Ovary (tissue), 9 donors: Measurements from ENCODE around the gene ANGEL1. TPM values are rescaled to one million over a fixed set of nuclear protein-coding genes. Genes with fewer than 3 reads are reported as not detected.
A peak's percentile ranks its signal among the peaks of the same experiment; 100 is the strongest.

Source experiments
- DNase-seq, 5 donors: peaks; one replicate each; pipeline ENCODE4 v3.0.0-alpha.2; 2019 to 2020
- H3K27ac ChIP-seq, 2 donors: fragments of 200-600 bp; one replicate each; pipeline versions ENCODE4 v1.5.1 to v1.8.0; 2019 to 2022
- H3K27me3 ChIP-seq: fragments of 200-600 bp; one replicate; pipeline ENCODE4 v1.8.0; 2022
- H3K36me3 ChIP-seq: fragments of 200-600 bp; sonication (generic); one replicate; pipeline ENCODE4 v1.5.1; 2019
- H3K4me1 ChIP-seq: one replicate; pipeline ENCODE4 v1.8.1; 2013; ENCODE audit warnings: mild to moderate bottlenecking, moderate library complexity; ENCODE audit not compliant: insufficient read depth
- H3K4me3 ChIP-seq: fragments of 200-600 bp; sonication (generic); one replicate; pipeline ENCODE4 v1.5.1; 2017
- H3K9me3 ChIP-seq, 2 donors: fragments of 200-600 bp in 1 of 2; sonication (generic) in 1 of 2; one replicate each; pipeline versions ENCODE4 v1.5.1 to v1.8.1; 2013 to 2019; ENCODE audit warnings: mild to moderate bottlenecking in 1 of 2, moderate library complexity in 1 of 2
- CTCF ChIP-seq, 3 donors: fragments of 450-650 bp in 2 of 3; fragments of 200-600 bp in 1 of 3; IDR thresholded peaks; one replicate each; pipeline versions ENCODE4 v1.5.1 to v1.8.0; 2016 to 2022; ENCODE audit warnings: antibody characterized with exemption in 3 of 3, mild to moderate bottlenecking in 1 of 3
- EP300 ChIP-seq: sonication (generic); formaldehyde crosslinking; IDR thresholded peaks from one replicate; pipeline ENCODE4 v1.6.1; 2017; ENCODE audit warnings: antibody characterized with exemption
- POLR2A ChIP-seq: fragments of 450-650 bp; IDR thresholded peaks from one replicate; pipeline ENCODE4 v1.6.1; 2017; ENCODE audit warnings: antibody characterized with exemption, mild to moderate bottlenecking, moderate library complexity
- WGBS, 3 donors: extraction: QIAGEN DNeasy Blood & Tissue Kit in 1 of 3; methylation state at CpG; one replicate each; pipeline versions ENCODE4 v1.1.5 to v1.1.7; 2013 to 2017; 5-methylcytosine and 5-hydroxymethylcytosine counted together
- intact Hi-C, 4 donors: fragments of 100-400 bp; cut with DNase I; formaldehyde crosslinking; loops; one replicate each; pipeline versions ENCODE4 v1.11.0 to v1.15.1; 2022 to 2023
- polyA plus RNA-seq, 2 donors: library from polyadenylated mRNA; stranded (reverse); fragments of 200-250 nt in 1 of 2; fragments of 350-450 nt in 1 of 2; fragmentation: Illumina TruSeq in 1 of 2; extraction: RNeasy Lipid Tissue Mini Kit (QIAGEN cat#74804) in 1 of 2; gene quantifications; one replicate each; pipeline ENCODE4 v1.2.3, GENCODE V29; 2013 to 2014
- total RNA-seq, 7 donors: library from RNA; depleted of rRNA in 2 of 7; stranded (reverse); fragments of >200 nt in 2 of 7; fragmentation: NEBNext Ultra II Directional in 3 of 7; extraction: Animal tissue kit (Norgen Biotek cat#: 25700) in 3 of 7; gene quantifications; one replicate each; pipeline versions ENCODE4 v1.1.0 to v1.2.4, GENCODE V29; 2016 to 2023
- donor health status: DM: no; HTN: no; CAD: no; lungs with moderate emphysema.
- donor health status: DM: no; HTN: no; CAD: no.
- donor health status: Bipolar disorder and iron deficiency.
- donor health status: DM: yes; HTN: yes; CAD: no.
- donor health status: DM: no; HTN: no; CAD: no.
- donor health status: DM: yes; HTN: yes; CAD: no.

ANGEL1 gene
- total and polyA plus RNA-seq, 9 donors, result 13.8 to 26.0 (median 19.4) TPM

GRCh38 chr14:76776428-76777251 is 36.0 kb downstream of the ANGEL1 start:
- H3K27ac ChIP-seq, result no peak overlapping the region
- intact Hi-C loops, result no loop called here
- H3K27me3 ChIP-seq, result no peaks in the 10 kb centered on the region
- no peak for TF ChIP-seq EP300
- no peak for TF ChIP-seq CTCF (IDR thresholded peaks at IDR 0.05)
- no peak for TF ChIP-seq POLR2A
- 83 to 88% (median 85%) methylated on average over 10 of the region's 10 CpGs for WGBS, 3 donors
- DNase-seq, result no peak
- peaks cover 17% of the 10 kb centered on the region for H3K4me1 ChIP-seq
- H3K36me3 ChIP-seq, result no peaks in the 10 kb centered on the region
- no peak overlapping the region for H3K4me3 ChIP-seq
- no peaks in the 10 kb centered on the region for H3K9me3 ChIP-seq

GRCh38 chr14:76775695-76776427 is 36.8 kb downstream of the ANGEL1 start:
- DNase-seq, result peak in 2 of 5 donors; percentile 34 to 42
- H3K27me3 ChIP-seq, result no peaks in the 10 kb centered on the region
- TF ChIP-seq CTCF (IDR thresholded peaks at IDR 0.05), result no peak
- no peak for TF ChIP-seq POLR2A
- TF ChIP-seq EP300, result no peak
- peaks cover 14% of the 10 kb centered on the region for H3K4me1 ChIP-seq
- WGBS, 3 donors, result 94 to 95% (median 95%) methylated on average over 48 to 54 of the region's 54 CpGs
- H3K36me3 ChIP-seq, result no peaks in the 10 kb centered on the region
- intact Hi-C loops, result no loop called here
- H3K9me3 ChIP-seq, result no peaks in the 10 kb centered on the region
- H3K4me3 ChIP-seq, result no peak overlapping the region
- H3K27ac ChIP-seq, result no peak overlapping the region

- TF ChIP-seq CTCF (IDR thresholded peaks at IDR 0.05), result no peak
- TF ChIP-seq POLR2A, result no peak
- TF ChIP-seq EP300, result no peak
- intact Hi-C loops, result no loop called here
- no peaks in the 10 kb centered on the region for H3K27me3 ChIP-seq
- no peak overlapping the region for H3K4me3 ChIP-seq
- 69 to 80% (median 72%) methylated on average over 22 of the region's 22 CpGs for WGBS, 3 donors
- no peak overlapping the region for H3K27ac ChIP-seq
- H3K36me3 ChIP-seq, result no peaks in the 10 kb centered on the region
- no peak for DNase-seq
- H3K4me1 ChIP-seq, result peaks cover 13% of the 10 kb centered on the region
- H3K9me3 ChIP-seq, result no peaks in the 10 kb centered on the region
Observed at GRCh38 chr14:76774821-76775694, 37.6 kb downstream of the ANGEL1 start.
